GM12874 (cell line): Measurements from ENCODE around the gene ELMO1.

Source experiments
- CTCF ChIP-seq: IDR thresholded peaks from 2 replicates; pipeline ENCODE4 v1.5.1; 2011; ENCODE audit warnings: low read depth, mild to moderate bottlenecking, control low read depth, low read length, moderate library complexity; ENCODE audit not compliant: insufficient read depth

The ELMO1 gene

GRCh38 chr7:37481722-37482288, 33.1 kb upstream of the ELMO1 start:
- TF ChIP-seq CTCF: no peak

- no peak for TF ChIP-seq CTCF
Observed at GRCh38 chr7:37481154-37481553, 32.5 kb upstream of the ELMO1 start.

GRCh38 chr7:37480041-37481031, 31.7 kb upstream of the ELMO1 start:
- TF ChIP-seq CTCF: no peak

- no peak for TF ChIP-seq CTCF
Observed at GRCh38 chr7:37476881-37477450, 28.3 kb upstream of the ELMO1 start.

- no peak for TF ChIP-seq CTCF
Observed at GRCh38 chr7:37476428-37476827, 27.8 kb upstream of the ELMO1 start.

- no peak for TF ChIP-seq CTCF
Observed at GRCh38 chr7:37475646-37476045, 27.0 kb upstream of the ELMO1 start.

- TF ChIP-seq CTCF: no peak
Observed at GRCh38 chr7:37471619-37472018, 23.0 kb upstream of the ELMO1 start.
